PFSK-1 (cell line): ENCODE results near the gene RASSF1.

Experiments
- POLR2AphosphoS5 ChIP-seq: IDR thresholded peaks from 2 replicates; pipeline ENCODE4 v1.6.1; 2012; ENCODE audit warnings: low read depth, mild to moderate bottlenecking, control low read depth, low read length, moderate library complexity
- TAF1 ChIP-seq: IDR thresholded peaks from 2 replicates; pipeline ENCODE4 v1.6.1; 2012; ENCODE audit warnings: low read length, control low read depth, borderline replicate concordance; ENCODE audit not compliant: insufficient read depth
- TF ChIP-seq, protein P1 (sequence below), 2 experiments: IDR thresholded peaks; 2 replicates each; pipeline versions ENCODE4 v1.6.1 to v1.8.0; 2011 to 2012; ENCODE audit warnings: low read depth in 2 of 2, low read length in 2 of 2, control low read depth in 1 of 2, inconsistent platforms in 1 of 2, mild to moderate bottlenecking in 1 of 2, moderate library complexity in 1 of 2; ENCODE audit not compliant: insufficient read depth in 1 of 2

GRCh38 chr3:50340147-50340447 lies 539 bp downstream of the RASSF1 start:
- TF ChIP-seq POLR2AphosphoS5 (no peak), TAF1 (no peak)
- TF ChIP-seq, protein P1, sequence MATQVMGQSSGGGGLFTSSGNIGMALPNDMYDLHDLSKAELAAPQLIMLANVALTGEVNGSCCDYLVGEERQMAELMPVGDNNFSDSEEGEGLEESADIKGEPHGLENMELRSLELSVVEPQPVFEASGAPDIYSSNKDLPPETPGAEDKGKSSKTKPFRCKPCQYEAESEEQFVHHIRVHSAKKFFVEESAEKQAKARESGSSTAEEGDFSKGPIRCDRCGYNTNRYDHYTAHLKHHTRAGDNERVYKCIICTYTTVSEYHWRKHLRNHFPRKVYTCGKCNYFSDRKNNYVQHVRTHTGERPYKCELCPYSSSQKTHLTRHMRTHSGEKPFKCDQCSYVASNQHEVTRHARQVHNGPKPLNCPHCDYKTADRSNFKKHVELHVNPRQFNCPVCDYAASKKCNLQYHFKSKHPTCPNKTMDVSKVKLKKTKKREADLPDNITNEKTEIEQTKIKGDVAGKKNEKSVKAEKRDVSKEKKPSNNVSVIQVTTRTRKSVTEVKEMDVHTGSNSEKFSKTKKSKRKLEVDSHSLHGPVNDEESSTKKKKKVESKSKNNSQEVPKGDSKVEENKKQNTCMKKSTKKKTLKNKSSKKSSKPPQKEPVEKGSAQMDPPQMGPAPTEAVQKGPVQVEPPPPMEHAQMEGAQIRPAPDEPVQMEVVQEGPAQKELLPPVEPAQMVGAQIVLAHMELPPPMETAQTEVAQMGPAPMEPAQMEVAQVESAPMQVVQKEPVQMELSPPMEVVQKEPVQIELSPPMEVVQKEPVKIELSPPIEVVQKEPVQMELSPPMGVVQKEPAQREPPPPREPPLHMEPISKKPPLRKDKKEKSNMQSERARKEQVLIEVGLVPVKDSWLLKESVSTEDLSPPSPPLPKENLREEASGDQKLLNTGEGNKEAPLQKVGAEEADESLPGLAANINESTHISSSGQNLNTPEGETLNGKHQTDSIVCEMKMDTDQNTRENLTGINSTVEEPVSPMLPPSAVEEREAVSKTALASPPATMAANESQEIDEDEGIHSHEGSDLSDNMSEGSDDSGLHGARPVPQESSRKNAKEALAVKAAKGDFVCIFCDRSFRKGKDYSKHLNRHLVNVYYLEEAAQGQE (IDR thresholded peaks at IDR 0.05; ENCODE audit: insufficient read depth in 1 of 2, low read depth in 2 of 2, low read length in 2 of 2) = no peak
